ENCODE measurements around the gene TSSK3.

DNA sequence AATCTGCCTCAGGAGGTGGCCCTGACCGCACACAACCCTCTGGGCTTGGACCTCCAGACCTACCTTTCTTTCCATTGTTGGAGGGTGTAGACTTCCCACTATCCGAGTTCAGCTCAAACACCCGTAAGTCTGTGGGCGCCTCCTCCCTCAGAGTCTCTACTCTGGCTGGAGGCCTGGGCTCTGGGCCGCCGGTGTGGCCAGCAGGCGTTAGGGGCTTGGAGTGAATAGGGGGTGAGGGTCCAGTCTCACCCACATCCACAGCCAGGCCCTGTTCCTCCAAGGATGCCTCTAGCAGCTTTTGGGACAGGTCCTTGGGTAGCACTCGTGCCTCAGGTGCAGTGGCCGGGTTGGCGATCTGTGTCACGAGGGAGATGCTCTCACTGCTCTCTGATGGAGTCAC, 13.9 kb downstream of the TSSK3 start:
- TF ChIP-seq, protein P1, sequence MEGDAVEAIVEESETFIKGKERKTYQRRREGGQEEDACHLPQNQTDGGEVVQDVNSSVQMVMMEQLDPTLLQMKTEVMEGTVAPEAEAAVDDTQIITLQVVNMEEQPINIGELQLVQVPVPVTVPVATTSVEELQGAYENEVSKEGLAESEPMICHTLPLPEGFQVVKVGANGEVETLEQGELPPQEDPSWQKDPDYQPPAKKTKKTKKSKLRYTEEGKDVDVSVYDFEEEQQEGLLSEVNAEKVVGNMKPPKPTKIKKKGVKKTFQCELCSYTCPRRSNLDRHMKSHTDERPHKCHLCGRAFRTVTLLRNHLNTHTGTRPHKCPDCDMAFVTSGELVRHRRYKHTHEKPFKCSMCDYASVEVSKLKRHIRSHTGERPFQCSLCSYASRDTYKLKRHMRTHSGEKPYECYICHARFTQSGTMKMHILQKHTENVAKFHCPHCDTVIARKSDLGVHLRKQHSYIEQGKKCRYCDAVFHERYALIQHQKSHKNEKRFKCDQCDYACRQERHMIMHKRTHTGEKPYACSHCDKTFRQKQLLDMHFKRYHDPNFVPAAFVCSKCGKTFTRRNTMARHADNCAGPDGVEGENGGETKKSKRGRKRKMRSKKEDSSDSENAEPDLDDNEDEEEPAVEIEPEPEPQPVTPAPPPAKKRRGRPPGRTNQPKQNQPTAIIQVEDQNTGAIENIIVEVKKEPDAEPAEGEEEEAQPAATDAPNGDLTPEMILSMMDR (IDR thresholded peaks at IDR 0.05): no peak
- TF ChIP-seq POLR2A (IDR thresholded peaks at IDR 0.05) (no peak), POLR2AphosphoS5 (IDR thresholded peaks at IDR 0.05) (no peak)
